ENCODE data around the gene TM4SF18. TPM values are rescaled to one million over a fixed set of nuclear protein-coding genes. Genes with fewer than 3 reads are reported as not detected.

The TM4SF18 gene
- total and polyA plus RNA-seq, 2 experiments from 2014 or later, result 1.6 to 2.0 TPM

- H3K4me2 ChIP-seq, result peak overlapping the region; percentile 40; the same call in 1 of the 2 replicates
- peak; percentile 33 for DNase-seq (ENCODE audit: low spot score)
- no peaks in the 10 kb centered on the region for H3K27me3 ChIP-seq (ENCODE audit: insufficient read depth)
- no peaks in the 10 kb centered on the region for H3K36me3 ChIP-seq (ENCODE audit: insufficient read depth)
- H3K4me3 ChIP-seq, result no peak overlapping the region
- ATAC-seq, result no peak
- Mint-ChIP-seq H3K27ac (peak overlapping the region; percentile 76), H3K4me1 (peaks cover 59% of the 10 kb centered on the region), H3K36me3 (ENCODE audit: low read depth) (no peaks in the 10 kb centered on the region), H3K9me3 (no peaks in the 10 kb centered on the region), H3K4me3 (no peak overlapping the region), H3K27me3 (ENCODE audit: insufficient read depth, low read depth, poor library complexity) (peaks cover 4% of the 10 kb centered on the region)
- H3K9me2 ChIP-seq (ENCODE audit: insufficient read depth), result no peaks in the 10 kb centered on the region
- no peak for TF ChIP-seq EZH2 (IDR thresholded peaks at IDR 0.05; ENCODE audit: low read depth, unreplicated experiment)
- TF ChIP-seq, protein P1, sequence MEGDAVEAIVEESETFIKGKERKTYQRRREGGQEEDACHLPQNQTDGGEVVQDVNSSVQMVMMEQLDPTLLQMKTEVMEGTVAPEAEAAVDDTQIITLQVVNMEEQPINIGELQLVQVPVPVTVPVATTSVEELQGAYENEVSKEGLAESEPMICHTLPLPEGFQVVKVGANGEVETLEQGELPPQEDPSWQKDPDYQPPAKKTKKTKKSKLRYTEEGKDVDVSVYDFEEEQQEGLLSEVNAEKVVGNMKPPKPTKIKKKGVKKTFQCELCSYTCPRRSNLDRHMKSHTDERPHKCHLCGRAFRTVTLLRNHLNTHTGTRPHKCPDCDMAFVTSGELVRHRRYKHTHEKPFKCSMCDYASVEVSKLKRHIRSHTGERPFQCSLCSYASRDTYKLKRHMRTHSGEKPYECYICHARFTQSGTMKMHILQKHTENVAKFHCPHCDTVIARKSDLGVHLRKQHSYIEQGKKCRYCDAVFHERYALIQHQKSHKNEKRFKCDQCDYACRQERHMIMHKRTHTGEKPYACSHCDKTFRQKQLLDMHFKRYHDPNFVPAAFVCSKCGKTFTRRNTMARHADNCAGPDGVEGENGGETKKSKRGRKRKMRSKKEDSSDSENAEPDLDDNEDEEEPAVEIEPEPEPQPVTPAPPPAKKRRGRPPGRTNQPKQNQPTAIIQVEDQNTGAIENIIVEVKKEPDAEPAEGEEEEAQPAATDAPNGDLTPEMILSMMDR (conservative IDR thresholded peaks at IDR 0.05; ENCODE audit: low read depth in 2 of 2), result peak; percentile 22 to 50; a peak in 3 of 4 replicates
- peak overlapping the region; percentile 72 for H2AFZ ChIP-seq
- H4K20me1 ChIP-seq (replicated peaks; ENCODE audit: insufficient read depth), result no peaks in the 10 kb centered on the region
- H3K79me2 ChIP-seq (replicated peaks; ENCODE audit: insufficient read depth), result no peaks in the 10 kb centered on the region
- peak overlapping the region; percentile 94 for H3K27ac ChIP-seq (ENCODE audit: low read depth)
- no peaks in the 10 kb centered on the region for H3F3A ChIP-seq (replicated peaks; ENCODE audit: low read depth)
- H3K4me1 ChIP-seq (ENCODE audit: insufficient read depth), result peaks cover 48% of the 10 kb centered on the region
Observed at GRCh38 chr3:149371001-149371722, 37.7 kb upstream of the TM4SF18 start.

DNA sequence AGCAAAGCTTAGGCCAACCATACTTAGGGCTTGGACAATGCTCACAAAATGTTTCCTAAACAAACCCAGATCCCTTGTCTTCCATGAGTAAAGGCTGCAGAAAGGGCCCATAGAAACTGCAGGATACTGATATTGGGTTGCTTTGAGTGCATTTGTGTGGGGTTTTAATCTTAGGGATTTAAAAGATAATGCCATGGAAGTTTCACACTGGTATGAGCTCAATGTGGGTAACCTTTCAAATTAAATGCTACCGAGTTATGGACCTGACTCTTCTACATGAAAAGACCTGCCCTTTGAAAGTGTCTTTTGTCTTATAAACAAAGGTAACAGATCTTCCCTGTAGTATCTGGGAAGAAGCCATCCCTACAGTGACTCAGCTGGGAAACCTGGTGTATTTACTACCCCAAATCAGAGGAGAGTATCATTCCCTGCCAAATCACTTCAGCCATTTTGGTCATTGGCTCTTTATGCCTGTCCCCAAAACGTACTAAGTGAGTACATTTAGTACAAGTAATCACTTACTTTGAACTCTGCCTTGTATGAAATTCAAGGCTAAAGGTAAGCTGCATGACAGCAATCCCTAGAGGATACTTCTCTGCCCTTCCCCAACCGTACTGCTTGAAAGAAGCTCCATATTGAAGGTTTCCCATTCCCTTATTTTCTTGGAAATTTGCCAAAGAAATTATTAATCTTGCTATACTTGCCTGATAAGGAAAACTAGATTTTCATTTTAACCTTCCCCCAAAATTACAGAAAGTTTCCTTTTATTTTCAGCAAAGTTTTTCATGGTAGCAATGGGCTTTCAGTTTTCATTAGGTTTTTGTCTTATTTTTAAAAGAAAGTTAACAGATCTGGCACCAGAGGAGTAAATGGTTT lies 36.8 kb upstream of the TM4SF18 start:
- Histone ChIP-seq H3K4me2 (peak overlapping the region; percentile 40; the same call in 1 of the 2 replicates), H3K9me2 (ENCODE audit: insufficient read depth) (no peaks in the 10 kb centered on the region), H3K4me1 (ENCODE audit: insufficient read depth) (peaks cover 51% of the 10 kb centered on the region), H3F3A (replicated peaks; ENCODE audit: low read depth) (no peaks in the 10 kb centered on the region), H3K36me3 (ENCODE audit: insufficient read depth) (no peaks in the 10 kb centered on the region), H3K79me2 (replicated peaks; ENCODE audit: insufficient read depth) (no peaks in the 10 kb centered on the region), H3K4me3 (no peak overlapping the region), H3K27me3 (ENCODE audit: insufficient read depth) (no peaks in the 10 kb centered on the region), H4K20me1 (replicated peaks; ENCODE audit: insufficient read depth) (no peaks in the 10 kb centered on the region), H3K27ac (ENCODE audit: low read depth) (peak overlapping the region; percentile 94), H2AFZ (peak overlapping the region; percentile 25; the same call in 1 of the 2 replicates)
- peak; percentile 92 for ATAC-seq
- H3K4me3 Mint-ChIP-seq, result no peak overlapping the region; the same call in 2 of the 3 replicates
- peaks cover 59% of the 10 kb centered on the region for H3K4me1 Mint-ChIP-seq
- peak; percentile 60 for DNase-seq (ENCODE audit: low spot score)
- H3K9me3 Mint-ChIP-seq, result no peaks in the 10 kb centered on the region
- peaks cover 2% of the 10 kb centered on the region for H3K27me3 Mint-ChIP-seq (ENCODE audit: insufficient read depth, low read depth, poor library complexity)
- no peaks in the 10 kb centered on the region for H3K36me3 Mint-ChIP-seq (ENCODE audit: low read depth)
- H3K27ac Mint-ChIP-seq, result peak overlapping the region; percentile 98
- TF ChIP-seq JUNB (IDR thresholded peaks at IDR 0.05; ENCODE audit: unreplicated experiment), result no peak
- TF ChIP-seq POLR2AphosphoS5 (IDR thresholded peaks at IDR 0.05; ENCODE audit: low read depth), result no peak
- TF ChIP-seq, protein P2, sequence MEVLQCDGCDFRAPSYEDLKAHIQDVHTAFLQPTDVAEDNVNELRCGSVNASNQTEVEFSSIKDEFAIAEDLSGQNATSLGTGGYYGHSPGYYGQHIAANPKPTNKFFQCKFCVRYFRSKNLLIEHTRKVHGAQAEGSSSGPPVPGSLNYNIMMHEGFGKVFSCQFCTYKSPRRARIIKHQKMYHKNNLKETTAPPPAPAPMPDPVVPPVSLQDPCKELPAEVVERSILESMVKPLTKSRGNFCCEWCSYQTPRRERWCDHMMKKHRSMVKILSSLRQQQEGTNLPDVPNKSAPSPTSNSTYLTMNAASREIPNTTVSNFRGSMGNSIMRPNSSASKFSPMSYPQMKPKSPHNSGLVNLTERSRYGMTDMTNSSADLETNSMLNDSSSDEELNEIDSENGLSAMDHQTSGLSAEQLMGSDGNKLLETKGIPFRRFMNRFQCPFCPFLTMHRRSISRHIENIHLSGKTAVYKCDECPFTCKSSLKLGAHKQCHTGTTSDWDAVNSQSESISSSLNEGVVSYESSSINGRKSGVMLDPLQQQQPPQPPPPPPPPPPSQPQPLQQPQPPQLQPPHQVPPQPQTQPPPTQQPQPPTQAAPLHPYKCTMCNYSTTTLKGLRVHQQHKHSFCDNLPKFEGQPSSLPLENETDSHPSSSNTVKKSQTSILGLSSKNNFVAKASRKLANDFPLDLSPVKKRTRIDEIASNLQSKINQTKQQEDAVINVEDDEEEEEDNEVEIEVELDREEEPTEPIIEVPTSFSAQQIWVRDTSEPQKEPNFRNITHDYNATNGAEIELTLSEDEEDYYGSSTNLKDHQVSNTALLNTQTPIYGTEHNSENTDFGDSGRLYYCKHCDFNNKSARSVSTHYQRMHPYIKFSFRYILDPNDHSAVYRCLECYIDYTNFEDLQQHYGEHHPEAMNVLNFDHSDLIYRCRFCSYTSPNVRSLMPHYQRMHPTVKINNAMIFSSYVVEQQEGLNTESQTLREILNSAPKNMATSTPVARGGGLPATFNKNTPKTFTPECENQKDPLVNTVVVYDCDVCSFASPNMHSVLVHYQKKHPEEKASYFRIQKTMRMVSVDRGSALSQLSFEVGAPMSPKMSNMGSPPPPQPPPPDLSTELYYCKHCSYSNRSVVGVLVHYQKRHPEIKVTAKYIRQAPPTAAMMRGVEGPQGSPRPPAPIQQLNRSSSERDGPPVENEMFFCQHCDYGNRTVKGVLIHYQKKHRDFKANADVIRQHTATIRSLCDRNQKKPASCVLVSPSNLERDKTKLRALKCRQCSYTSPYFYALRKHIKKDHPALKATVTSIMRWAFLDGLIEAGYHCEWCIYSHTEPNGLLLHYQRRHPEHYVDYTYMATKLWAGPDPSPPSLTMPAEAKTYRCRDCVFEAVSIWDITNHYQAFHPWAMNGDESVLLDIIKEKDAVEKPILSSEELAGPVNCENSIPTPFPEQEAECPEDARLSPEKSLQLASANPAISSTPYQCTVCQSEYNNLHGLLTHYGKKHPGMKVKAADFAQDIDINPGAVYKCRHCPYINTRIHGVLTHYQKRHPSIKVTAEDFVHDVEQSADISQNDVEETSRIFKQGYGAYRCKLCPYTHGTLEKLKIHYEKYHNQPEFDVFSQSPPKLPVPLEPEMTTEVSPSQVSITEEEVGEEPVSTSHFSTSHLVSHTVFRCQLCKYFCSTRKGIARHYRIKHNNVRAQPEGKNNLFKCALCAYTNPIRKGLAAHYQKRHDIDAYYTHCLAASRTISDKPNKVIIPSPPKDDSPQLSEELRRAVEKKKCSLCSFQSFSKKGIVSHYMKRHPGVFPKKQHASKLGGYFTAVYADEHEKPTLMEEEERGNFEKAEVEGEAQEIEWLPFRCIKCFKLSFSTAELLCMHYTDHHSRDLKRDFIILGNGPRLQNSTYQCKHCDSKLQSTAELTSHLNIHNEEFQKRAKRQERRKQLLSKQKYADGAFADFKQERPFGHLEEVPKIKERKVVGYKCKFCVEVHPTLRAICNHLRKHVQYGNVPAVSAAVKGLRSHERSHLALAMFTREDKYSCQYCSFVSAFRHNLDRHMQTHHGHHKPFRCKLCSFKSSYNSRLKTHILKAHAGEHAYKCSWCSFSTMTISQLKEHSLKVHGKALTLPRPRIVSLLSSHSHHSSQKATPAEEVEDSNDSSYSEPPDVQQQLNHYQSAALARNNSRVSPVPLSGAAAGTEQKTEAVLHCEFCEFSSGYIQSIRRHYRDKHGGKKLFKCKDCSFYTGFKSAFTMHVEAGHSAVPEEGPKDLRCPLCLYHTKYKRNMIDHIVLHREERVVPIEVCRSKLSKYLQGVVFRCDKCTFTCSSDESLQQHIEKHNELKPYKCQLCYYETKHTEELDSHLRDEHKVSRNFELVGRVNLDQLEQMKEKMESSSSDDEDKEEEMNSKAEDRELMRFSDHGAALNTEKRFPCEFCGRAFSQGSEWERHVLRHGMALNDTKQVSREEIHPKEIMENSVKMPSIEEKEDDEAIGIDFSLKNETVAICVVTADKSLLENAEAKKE (CRISPR knock-in tag; IDR thresholded peaks at IDR 0.05), result peak; percentile 55
- TF ChIP-seq ZNF331 (CRISPR knock-in tag; IDR thresholded peaks at IDR 0.05; ENCODE audit: low read depth), result no peak
- 0 out of 2 replicates have a peak, but pooled peaks have one; percentile 24 for TF ChIP-seq CREB1 (CRISPR knock-in tag; IDR thresholded peaks at IDR 0.05; ENCODE audit: low read depth)
- TF ChIP-seq ZNF114 (CRISPR knock-in tag; IDR thresholded peaks at IDR 0.05), result no peak
